H9 (cell line): ENCODE data around the gene EHBP1. TPM values are rescaled to one million over a fixed set of nuclear protein-coding genes. Genes with fewer than 3 reads are reported as not detected.

Source experiments
- DNase-seq: peaks from one replicate; pipeline ENCODE4 v3.0.0-alpha.2; 2017
- H2AFZ ChIP-seq: one replicate; pipeline ENCODE4 v1.6.1; 2013; ENCODE audit warnings: mild to moderate bottlenecking, low read length, control low read depth, moderate library complexity
- H2AK5ac ChIP-seq: 2 replicates; pipeline ENCODE4 v1.6.1; 2013; ENCODE audit warnings: low read length, control low read depth, mixed read lengths; ENCODE audit not compliant: insufficient read length
- H2BK120ac ChIP-seq: one replicate; pipeline ENCODE4 v1.6.1; 2013; ENCODE audit warnings: low read depth, mild to moderate bottlenecking, low read length, control low read depth, inconsistent platforms; ENCODE audit not compliant: poor library complexity, severe bottlenecking
- H2BK12ac ChIP-seq: 2 replicates; pipeline ENCODE4 v1.6.1; 2013; ENCODE audit warnings: low read length, control low read depth, mixed read lengths, low read depth; ENCODE audit not compliant: insufficient read length
- H2BK15ac ChIP-seq: 2 replicates; pipeline ENCODE4 v1.6.1; 2013; ENCODE audit warnings: low read depth, low read length, control low read depth
- H2BK20ac ChIP-seq: one replicate; pipeline ENCODE4 v1.6.1; 2013; ENCODE audit warnings: low read depth, mild to moderate bottlenecking, low read length, control low read depth, inconsistent platforms; ENCODE audit not compliant: poor library complexity, severe bottlenecking
- H2BK5ac ChIP-seq: 2 replicates; pipeline ENCODE4 v1.6.1; 2013; ENCODE audit warnings: low read length, control low read depth, mixed read lengths; ENCODE audit not compliant: insufficient read length
- H3K14ac ChIP-seq: 2 replicates; pipeline ENCODE4 v1.6.1; 2013; ENCODE audit warnings: low read length, control low read depth; ENCODE audit not compliant: insufficient read depth
- H3K18ac ChIP-seq: 2 replicates; pipeline ENCODE4 v1.6.1; 2013; ENCODE audit warnings: low read depth, mild to moderate bottlenecking, mixed read lengths, low read length, control low read depth; ENCODE audit not compliant: insufficient read length
- H3K23ac ChIP-seq: 2 replicates; pipeline ENCODE4 v1.6.1; 2013; ENCODE audit warnings: low read length, control low read depth, mixed read lengths, low read depth; ENCODE audit not compliant: insufficient read length
- H3K23me2 ChIP-seq: 2 replicates; pipeline ENCODE4 v1.6.1; 2013; ENCODE audit warnings: low read depth, mild to moderate bottlenecking, mixed read lengths, low read length, control low read depth; ENCODE audit not compliant: insufficient read length, poor library complexity, severe bottlenecking
- H3K27ac ChIP-seq: 2 replicates; pipeline ENCODE4 v1.5.1; 2013; ENCODE audit warnings: low read length, control low read depth, mixed read lengths, low read depth; ENCODE audit not compliant: insufficient read length
- H3K27me3 ChIP-seq: 2 replicates; pipeline ENCODE4 v1.6.1; 2013; ENCODE audit warnings: low read length, control low read depth, inconsistent platforms; ENCODE audit not compliant: insufficient read depth
- H3K4ac ChIP-seq: 2 replicates; pipeline ENCODE4 v1.6.1; 2013; ENCODE audit warnings: low read depth, mild to moderate bottlenecking, control low read depth, inconsistent platforms, low read length, moderate library complexity
- H3K4me1 ChIP-seq: 2 replicates; pipeline ENCODE4 v1.6.1; 2013; ENCODE audit warnings: low read length, control low read depth, inconsistent platforms; ENCODE audit not compliant: insufficient read depth
- H3K4me2 ChIP-seq: 2 replicates; pipeline ENCODE4 v1.6.1; 2013; ENCODE audit warnings: low read length, control low read depth, mixed read lengths; ENCODE audit not compliant: insufficient read length, insufficient read depth
- H3K56ac ChIP-seq: 2 replicates; pipeline ENCODE4 v1.6.1; 2013; ENCODE audit warnings: low read depth, mild to moderate bottlenecking, mixed read lengths, low read length, control low read depth; ENCODE audit not compliant: insufficient read length
- H3K79me1 ChIP-seq: 2 replicates; pipeline ENCODE4 v1.6.1; 2013; ENCODE audit warnings: low read depth, mild to moderate bottlenecking, moderate library complexity, low read length, control low read depth, inconsistent platforms; ENCODE audit not compliant: insufficient read depth, poor library complexity, severe bottlenecking
- H3K79me2 ChIP-seq: 2 replicates; pipeline ENCODE4 v1.6.1; 2013; ENCODE audit warnings: low read length, control low read depth, inconsistent platforms; ENCODE audit not compliant: insufficient read depth
- H3K9ac ChIP-seq: 2 replicates; pipeline ENCODE4 v1.6.1; 2013; ENCODE audit warnings: low read length, control low read depth, mixed read lengths; ENCODE audit not compliant: insufficient read length; ENCODE audit errors: extremely low read depth
- H3K9me3 ChIP-seq: one replicate; pipeline ENCODE4 v1.6.1; 2013; ENCODE audit warnings: low read depth, low read length, inconsistent platforms; ENCODE audit not compliant: control insufficient read depth
- H3T11ph ChIP-seq: one replicate; pipeline ENCODE4 v1.6.1; 2013; ENCODE audit warnings: mild to moderate bottlenecking, low read length, control low read depth, inconsistent platforms
- H4K20me1 ChIP-seq: one replicate; pipeline ENCODE4 v1.6.1; 2013; ENCODE audit not compliant: control insufficient read depth, insufficient read length, insufficient read depth
- H4K5ac ChIP-seq: 2 replicates; pipeline ENCODE4 v1.6.1; 2013; ENCODE audit warnings: low read depth, mild to moderate bottlenecking, mixed read lengths, low read length, control low read depth; ENCODE audit not compliant: insufficient read length
- H4K8ac ChIP-seq: replicated peaks from 2 replicates; pipeline ENCODE4 v1.6.1; 2013; ENCODE audit warnings: low read length, control low read depth, mixed read lengths, low read depth; ENCODE audit not compliant: insufficient read length
- H4K91ac ChIP-seq: 2 replicates; pipeline ENCODE4 v1.6.1; 2013; ENCODE audit warnings: low read depth, mild to moderate bottlenecking, moderate library complexity, mixed read lengths, low read length, control low read depth; ENCODE audit not compliant: insufficient read length
- H3K27ac Mint-ChIP-seq, 3 experiments: 2 replicates in 2 of 3; 3 replicates in 1 of 3; pipeline ENCODE4 v1.8.0; 2020 to 2021; ENCODE audit warnings: mixed read lengths in 3 of 3, mild to moderate bottlenecking in 1 of 3, moderate library complexity in 1 of 3
- H3K27me3 Mint-ChIP-seq: 2 replicates; pipeline ENCODE4 v1.8.0; 2021; ENCODE audit warnings: low read depth, mild to moderate bottlenecking, moderate library complexity, mixed read lengths
- H3K36me3 Mint-ChIP-seq, 3 experiments: 2 replicates in 2 of 3; 3 replicates in 1 of 3; pipeline ENCODE4 v1.8.0; 2020 to 2021; ENCODE audit warnings: low read depth in 3 of 3, mixed read lengths in 3 of 3; ENCODE audit not compliant: insufficient read depth in 1 of 3
- H3K4me1 Mint-ChIP-seq, 2 experiments: 2 replicates each; pipeline ENCODE4 v1.8.0; 2020; ENCODE audit warnings: mixed read lengths in 2 of 2
- H3K4me3 Mint-ChIP-seq, 2 experiments: 2 replicates in 1 of 2; 3 replicates in 1 of 2; pipeline ENCODE4 v1.8.0; 2020 to 2021; ENCODE audit warnings: mild to moderate bottlenecking in 2 of 2, mixed read lengths in 2 of 2, moderate library complexity in 1 of 2
- H3K9me3 Mint-ChIP-seq, 2 experiments: 2 replicates in 1 of 2; 3 replicates in 1 of 2; pipeline ENCODE4 v1.8.0; 2020; ENCODE audit warnings: mild to moderate bottlenecking in 2 of 2, mixed read lengths in 2 of 2, moderate library complexity in 1 of 2
- CTCF ChIP-seq: fragments of 200-600 bp; sonication (generic); conservative IDR thresholded peaks from 3 replicates; pipeline ENCODE4 v1.8.0; 2021; ENCODE audit warnings: antibody characterized with exemption, mild to moderate bottlenecking
- total RNA-seq: library from RNA; stranded (reverse); gene quantifications from 2 replicates; pipeline ENCODE4 v1.2.1, GENCODE V29; 2021

The EHBP1 gene
- total RNA-seq, 1 experiment from 2014 or later: 35.6 TPM

DNA sequence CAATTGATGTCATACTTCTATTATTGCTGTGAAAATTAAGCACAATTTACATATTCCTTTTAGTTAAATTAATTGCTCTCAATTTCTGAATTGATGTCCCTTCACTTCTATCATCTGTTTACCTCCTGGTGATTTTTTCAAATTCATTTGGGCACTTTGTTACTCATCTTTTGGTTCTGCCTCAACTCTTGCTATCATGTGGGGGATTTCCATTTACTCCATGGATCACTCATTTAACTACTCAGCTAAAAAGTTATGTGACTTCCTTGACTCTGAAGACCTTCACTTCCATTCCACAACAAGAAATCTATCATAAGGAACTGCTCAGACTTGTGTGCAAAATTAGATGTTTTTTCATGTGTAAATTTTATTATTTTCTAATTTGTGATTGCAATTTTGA lies 126.2 kb downstream of the EHBP1 start:
- no peaks in the 10 kb centered on the region for H3K79me2 ChIP-seq
- H3K23ac ChIP-seq: no peak overlapping the region
- Mint-ChIP-seq H3K27me3 (no peaks in the 10 kb centered on the region), H3K36me3 (peaks cover 45 to 61% (median 50%) of the 10 kb centered on the region in 3 experiments), H3K4me3 (no peak overlapping the region), H3K27ac (no peak overlapping the region), H3K4me1 (peaks cover 0 to 4% of the 10 kb centered on the region in 2 experiments; a peak in 1 of 4 replicates), H3K9me3 (peaks cover 15 to 24% of the 10 kb centered on the region in 2 experiments; a peak in 4 of 5 replicates)
- H4K20me1 ChIP-seq: no peaks in the 10 kb centered on the region
- no peak overlapping the region for H3K14ac ChIP-seq
- no peak for DNase-seq
- no peak overlapping the region for H4K5ac ChIP-seq
- no peaks in the 10 kb centered on the region for H3K79me1 ChIP-seq
- no peak overlapping the region for H3K27ac ChIP-seq
- H3K9ac ChIP-seq: no peak overlapping the region
- H2AK5ac ChIP-seq: no peak overlapping the region
- peaks cover 14% of the 10 kb centered on the region for H3K9me3 ChIP-seq
- no peak overlapping the region for H3K4ac ChIP-seq
- H4K8ac ChIP-seq: no peak overlapping the region
- H2BK20ac ChIP-seq: no peak overlapping the region
- H3K56ac ChIP-seq: no peak overlapping the region
- H2BK120ac ChIP-seq: no peak overlapping the region
- no peaks in the 10 kb centered on the region for H3K23me2 ChIP-seq
- no peak overlapping the region for H4K91ac ChIP-seq
- no peak overlapping the region for H3K18ac ChIP-seq
- TF ChIP-seq CTCF: no peak
- H2BK15ac ChIP-seq: no peak overlapping the region
- H3K4me2 ChIP-seq: no peak overlapping the region
- H3K27me3 ChIP-seq: no peaks in the 10 kb centered on the region
- H3T11ph ChIP-seq: no peak overlapping the region
- no peak overlapping the region for H2BK5ac ChIP-seq
- H2AFZ ChIP-seq: no peak overlapping the region
- H2BK12ac ChIP-seq: no peak overlapping the region
- no peaks in the 10 kb centered on the region for H3K4me1 ChIP-seq
